ENCODE data around the gene WDR18. TPM values are rescaled to one million over a fixed set of nuclear protein-coding genes. Genes with fewer than 3 reads are reported as not detected.

WDR18 gene
- total and polyA plus RNA-seq, 2 of the 4 experiments (the other 2 are of a cell fraction): 37.1 to 56.9 TPM

- peaks cover 49% of the 10 kb centered on the region for H3K36me3 ChIP-seq (ENCODE audit: control insufficient read depth, insufficient read depth, low read length)
- TF ChIP-seq FOS (IDR thresholded peaks at IDR 0.05; ENCODE audit: low read depth, low read length) (no peak), CHD1 (IDR thresholded peaks at IDR 0.05; ENCODE audit: low read depth, low read length) (no peak), SMC3 (IDR thresholded peaks at IDR 0.05; ENCODE audit: low read depth, low read length) (no peak), CTCF (conservative IDR thresholded peaks at IDR 0.05; ENCODE audit: low read depth, low read length) (no peak), NFE2L2 (IDR thresholded peaks at IDR 0.05; ENCODE audit: low read depth, low read length) (no peak), MAZ (IDR thresholded peaks at IDR 0.05; ENCODE audit: borderline replicate concordance, low read depth, low read length) (no peak), CEBPB (IDR thresholded peaks at IDR 0.05; ENCODE audit: low read depth, low read length) (no peak), USF2 (IDR thresholded peaks at IDR 0.05; ENCODE audit: low read depth, low read length) (no peak), RCOR1 (IDR thresholded peaks at IDR 0.05; ENCODE audit: insufficient replicate concordance, low read length) (no peak), BHLHE40 (IDR thresholded peaks at IDR 0.05; ENCODE audit: low read depth, low read length) (no peak), MAFK (IDR thresholded peaks at IDR 0.05; ENCODE audit: low read depth, low read length) (no peak), RFX5 (IDR thresholded peaks at IDR 0.05; ENCODE audit: low read depth, low read length) (no peak), POLR2A (IDR thresholded peaks at IDR 0.05; ENCODE audit: low read depth, low read length) (no peak), MXI1 (IDR thresholded peaks at IDR 0.05; ENCODE audit: borderline replicate concordance, low read depth, low read length) (no peak), RAD21 (IDR thresholded peaks at IDR 0.05; ENCODE audit: low read length) (no peak)
- TF ChIP-seq, protein P1, sequence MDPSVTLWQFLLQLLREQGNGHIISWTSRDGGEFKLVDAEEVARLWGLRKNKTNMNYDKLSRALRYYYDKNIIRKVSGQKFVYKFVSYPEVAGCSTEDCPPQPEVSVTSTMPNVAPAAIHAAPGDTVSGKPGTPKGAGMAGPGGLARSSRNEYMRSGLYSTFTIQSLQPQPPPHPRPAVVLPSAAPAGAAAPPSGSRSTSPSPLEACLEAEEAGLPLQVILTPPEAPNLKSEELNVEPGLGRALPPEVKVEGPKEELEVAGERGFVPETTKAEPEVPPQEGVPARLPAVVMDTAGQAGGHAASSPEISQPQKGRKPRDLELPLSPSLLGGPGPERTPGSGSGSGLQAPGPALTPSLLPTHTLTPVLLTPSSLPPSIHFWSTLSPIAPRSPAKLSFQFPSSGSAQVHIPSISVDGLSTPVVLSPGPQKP (IDR thresholded peaks at IDR 0.05; ENCODE audit: borderline replicate concordance, low read depth, low read length): no peak
- no peak overlapping the region for H4K8ac ChIP-seq (ENCODE audit: low read depth in 2 of 2, low read length in 2 of 2)
- no peak overlapping the region for H3K9ac ChIP-seq (ENCODE audit: low read depth, low read length)
- H2AK9ac ChIP-seq (replicated peaks; ENCODE audit: low read depth, low read length, poor library complexity): no peak overlapping the region
- H3K27me3 ChIP-seq (ENCODE audit: control insufficient read depth, insufficient read depth, low read length): no peaks in the 10 kb centered on the region
- H2BK5ac ChIP-seq (ENCODE audit: low read depth, low read length, poor library complexity, severe bottlenecking): peak overlapping the region; percentile 20
- in situ Hi-C loops (cut with MboI; ENCODE audit: low sequenced_read_pairs) (no loop called here), dilution Hi-C loops (cut with HindIII; ENCODE audit: low sequenced_read_pairs, unreplicated experiment) (no loop called here), intact Hi-C loops (cut with micrococcal nuclease) (no loop called here)
- no peak overlapping the region for H2AFZ ChIP-seq (replicated peaks; ENCODE audit: low read length, poor library complexity)
- H3K9me1 ChIP-seq (ENCODE audit: insufficient read depth, low read length): peaks cover 12% of the 10 kb centered on the region
- H3K4me2 ChIP-seq (ENCODE audit: low read depth, low read length): no peak overlapping the region
- no peak overlapping the region for H2BK20ac ChIP-seq (ENCODE audit: low read depth, low read length)
- BruUV-seq (replicated peaks): no TSS peak
- no peak overlapping the region for H3K27ac ChIP-seq (ENCODE audit: insufficient read depth, low read length)
- POLR2A ChIA-PET (ENCODE audit: unreplicated experiment): no interaction called here
- no peak overlapping the region for H3K23ac ChIP-seq (ENCODE audit: low read depth, low read length)
- no peak overlapping the region for H3K18ac ChIP-seq (ENCODE audit: low read depth, low read length)
- no peak for DNase-seq
- peaks cover 11 to 77% of the 10 kb centered on the region in 2 experiments for H3K79me1 ChIP-seq (ENCODE audit: low read depth in 1 of 2, low read length in 2 of 2)
- H3K14ac ChIP-seq (replicated peaks; ENCODE audit: low read depth, low read length): no peak overlapping the region
- H2BK15ac ChIP-seq (ENCODE audit: low read depth, low read length): no peak overlapping the region
- no peaks in the 10 kb centered on the region for H3K9me3 ChIP-seq (ENCODE audit: control insufficient read depth, insufficient read depth, low read length)
- no peak overlapping the region for H3K4me3 ChIP-seq (ENCODE audit: insufficient read depth, low read depth, low read length)
- H4K5ac ChIP-seq (ENCODE audit: low read depth, low read length): no peak overlapping the region
- no peak overlapping the region for H3K56ac ChIP-seq (ENCODE audit: extremely low read depth, insufficient read depth, low read length)
- WGBS, 2 experiments (ENCODE audit: extremely low coverage in 2 of 2, insufficient read length in 1 of 2): 95% methylated on average over 16 of the region's 17 CpGs; no CpG with 5 or more reads in 1 of the 2 experiments
- ATAC-seq (ENCODE audit: low read depth): no peak
- peaks cover 92% of the 10 kb centered on the region for H4K20me1 ChIP-seq (ENCODE audit: insufficient read depth, low read length)
- H3K4ac ChIP-seq (ENCODE audit: low read depth, low read length): no peak overlapping the region
- H2BK120ac ChIP-seq (ENCODE audit: low read depth, low read length): no peak overlapping the region
- H2AK5ac ChIP-seq (ENCODE audit: low read depth, low read length): no peak overlapping the region
- CTCF ChIA-PET: no interaction called here
- no peak overlapping the region for H4K91ac ChIP-seq (ENCODE audit: insufficient read depth, low read depth, low read length)
- peaks cover 9% of the 10 kb centered on the region; the same call in 1 of the 2 replicates for H3K4me1 ChIP-seq (ENCODE audit: control insufficient read depth, insufficient read depth, low read length)
Measured at GRCh38 chr19:943551-944170, 40.5 kb upstream of the WDR18 start.
